Chondrocyte (in vitro differentiated cells): ENCODE data around the gene ARSB. TPM values are rescaled to one million over a fixed set of nuclear protein-coding genes. Genes with fewer than 3 reads are reported as not detected.

Source experiments
- DNase-seq: peaks from one replicate; pipeline ENCODE4 v3.0.0; 2021; ENCODE audit warnings: mixed read lengths, low spot score
- H3K27ac Mint-ChIP-seq: one replicate; pipeline ENCODE4 v1.8.0; 2021; ENCODE audit warnings: mild to moderate bottlenecking, moderate library complexity, mixed read lengths; ENCODE audit not compliant: unreplicated experiment
- H3K27me3 Mint-ChIP-seq: 2 replicates; pipeline ENCODE4 v1.8.0; 2021; ENCODE audit warnings: low read depth, mixed read lengths
- H3K36me3 Mint-ChIP-seq: 2 replicates; pipeline ENCODE4 v1.8.0; 2021; ENCODE audit warnings: low read depth, mixed read lengths
- H3K4me1 Mint-ChIP-seq: 2 replicates; pipeline ENCODE4 v1.8.0; 2021; ENCODE audit warnings: low read depth, mild to moderate bottlenecking, mixed read lengths
- H3K4me3 Mint-ChIP-seq: one replicate; pipeline ENCODE4 v1.8.0; 2021; ENCODE audit warnings: mild to moderate bottlenecking, moderate library complexity, mixed read lengths; ENCODE audit not compliant: unreplicated experiment
- H3K9me3 Mint-ChIP-seq: 2 replicates; pipeline ENCODE4 v1.8.0; 2021; ENCODE audit warnings: low read depth, mixed read lengths
- CTCF ChIP-seq: fragments of 200-600 bp; sonication (generic); IDR thresholded peaks from 2 replicates; pipeline ENCODE4 v1.5.0; 2021; ENCODE audit warnings: antibody characterized with exemption, mild to moderate bottlenecking, moderate library complexity
- total RNA-seq: library from RNA; stranded (reverse); gene quantifications from 3 replicates; pipeline ENCODE4 v1.2.1, GENCODE V29; 2021

ARSB gene
- total RNA-seq, 1 donor from 2014 or later = 45.1 TPM

GRCh38 chr5:78811866-78812265 is 173.2 kb downstream of the ARSB start:
- DNase-seq = no peak
- Mint-ChIP-seq H3K4me3 (no peak overlapping the region), H3K36me3 (no peaks in the 10 kb centered on the region), H3K9me3 (no peaks in the 10 kb centered on the region), H3K4me1 (peaks cover 42% of the 10 kb centered on the region), H3K27ac (no peak overlapping the region), H3K27me3 (no peaks in the 10 kb centered on the region)
- TF ChIP-seq CTCF = no peak

GRCh38 chr5:78811121-78811817 is 173.8 kb downstream of the ARSB start:
- Mint-ChIP-seq H3K4me3 (no peak overlapping the region), H3K27me3 (no peaks in the 10 kb centered on the region), H3K27ac (peak overlapping the region; percentile 22), H3K36me3 (no peaks in the 10 kb centered on the region), H3K4me1 (peaks cover 48% of the 10 kb centered on the region), H3K9me3 (no peaks in the 10 kb centered on the region)
- DNase-seq = no peak
- TF ChIP-seq CTCF = no peak

GRCh38 chr5:78810098-78810920 is 174.8 kb downstream of the ARSB start:
- Mint-ChIP-seq H3K27ac (peak overlapping the region; percentile 9), H3K4me1 (peaks cover 57% of the 10 kb centered on the region), H3K36me3 (no peaks in the 10 kb centered on the region), H3K27me3 (no peaks in the 10 kb centered on the region), H3K4me3 (no peak overlapping the region), H3K9me3 (no peaks in the 10 kb centered on the region)
- no peak for TF ChIP-seq CTCF
- DNase-seq = no peak

GRCh38 chr5:78809444-78809843 is 175.7 kb downstream of the ARSB start:
- Mint-ChIP-seq H3K27me3 (no peaks in the 10 kb centered on the region), H3K36me3 (no peaks in the 10 kb centered on the region), H3K9me3 (no peaks in the 10 kb centered on the region), H3K27ac (no peak overlapping the region), H3K4me3 (no peak overlapping the region), H3K4me1 (peaks cover 59% of the 10 kb centered on the region)
- no peak for TF ChIP-seq CTCF
- DNase-seq = no peak

- Mint-ChIP-seq H3K4me3 (no peak overlapping the region), H3K27ac (peak overlapping the region; percentile 25), H3K9me3 (no peaks in the 10 kb centered on the region), H3K36me3 (no peaks in the 10 kb centered on the region), H3K27me3 (no peaks in the 10 kb centered on the region), H3K4me1 (peaks cover 63% of the 10 kb centered on the region)
- no peak for DNase-seq
- no peak for TF ChIP-seq CTCF
Measured at GRCh38 chr5:78808818-78809217, 176.3 kb downstream of the ARSB start.
